Activated T-cell treated with anti-CD3 and anti-CD28 coated beads, Interleukin-2, amount 50 U/mL, for 1 hour (primary cell): Measurements from ENCODE around the gene HSPG2.
"Not testable (repeated sequence)": the region's sequence is repeated elsewhere in the genome, so short reads cannot be mapped to it uniquely, and the experiment has no call there.

ENCODE experiments used
- DNase-seq: peaks from one replicate; pipeline ENCODE4 v3.0.0-alpha.2; 2020

HSPG2 gene

GRCh38 chr1:21911205-21912001, 25.7 kb downstream of the HSPG2 start:
- DNase-seq: no peak

GRCh38 chr1:21910558-21911204, 26.4 kb downstream of the HSPG2 start:
- DNase-seq: no peak

GRCh38 chr1:21909787-21910503, 27.2 kb downstream of the HSPG2 start:
- no peak for DNase-seq

- DNase-seq: no peak
These were observed 27.8 kb downstream of the HSPG2 start for GRCh38 chr1:21909286-21909759.

- not testable (repeated sequence) for DNase-seq
These were observed 29.2 kb downstream of the HSPG2 start for GRCh38 chr1:21907737-21908534.

- DNase-seq: no peak
These were observed 30.1 kb downstream of the HSPG2 start for GRCh38 chr1:21907079-21907418.

- DNase-seq: no peak
These were observed 30.7 kb downstream of the HSPG2 start for GRCh38 chr1:21906173-21907078.

- no peak for DNase-seq
These were observed 32.2 kb downstream of the HSPG2 start for GRCh38 chr1:21904704-21905520.

- no peak for DNase-seq
These were observed 32.7 kb downstream of the HSPG2 start for GRCh38 chr1:21904454-21904703.

GRCh38 chr1:21903638-21904453, 33.3 kb downstream of the HSPG2 start:
- DNase-seq: no peak

GRCh38 chr1:21902026-21903012, 34.8 kb downstream of the HSPG2 start:
- no peak for DNase-seq

- no peak for DNase-seq
These were observed 35.6 kb downstream of the HSPG2 start for GRCh38 chr1:21901473-21901847.

- DNase-seq: no peak
These were observed 36.2 kb downstream of the HSPG2 start for GRCh38 chr1:21900766-21901472.

- no peak for DNase-seq
These were observed 37.1 kb downstream of the HSPG2 start for GRCh38 chr1:21899987-21900386.

- no peak for DNase-seq
These were observed 37.8 kb downstream of the HSPG2 start for GRCh38 chr1:21899267-21899810.

GRCh38 chr1:21898326-21899200, 38.5 kb downstream of the HSPG2 start:
- DNase-seq: no peak

- no peak for DNase-seq
These were observed 39.3 kb downstream of the HSPG2 start for GRCh38 chr1:21897844-21898243.
